ENCODE data around the gene WFIKKN2.

Gene WFIKKN2

GRCh38 chr17:50837286-50837979 is 2.0 kb downstream of the WFIKKN2 start:
- no peak for DNase-seq

GRCh38 chr17:50837980-50838954 is 2.9 kb downstream of the WFIKKN2 start:
- no peak for DNase-seq

DNA sequence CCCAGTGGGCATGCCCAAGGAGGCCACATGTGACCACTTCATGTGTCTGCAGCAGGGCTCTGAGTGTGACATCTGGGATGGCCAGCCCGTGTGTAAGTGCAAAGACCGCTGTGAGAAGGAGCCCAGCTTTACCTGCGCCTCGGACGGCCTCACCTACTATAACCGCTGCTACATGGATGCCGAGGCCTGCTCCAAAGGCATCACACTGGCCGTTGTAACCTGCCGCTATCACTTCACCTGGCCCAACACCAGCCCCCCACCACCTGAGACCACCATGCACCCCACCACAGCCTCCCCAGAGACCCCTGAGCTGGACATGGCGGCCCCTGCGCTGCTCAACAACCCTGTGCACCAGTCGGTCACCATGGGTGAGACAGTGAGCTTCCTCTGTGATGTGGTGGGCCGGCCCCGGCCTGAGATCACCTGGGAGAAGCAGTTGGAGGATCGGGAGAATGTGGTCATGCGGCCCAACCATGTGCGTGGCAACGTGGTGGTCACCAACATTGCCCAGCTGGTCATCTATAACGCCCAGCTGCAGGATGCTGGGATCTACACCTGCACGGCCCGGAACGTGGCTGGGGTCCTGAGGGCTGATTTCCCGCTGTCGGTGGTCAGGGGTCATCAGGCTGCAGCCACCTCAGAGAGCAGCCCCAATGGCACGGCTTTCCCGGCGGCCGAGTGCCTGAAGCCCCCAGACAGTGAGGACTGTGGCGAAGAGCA is 4.4 kb downstream of the WFIKKN2 start:
- DNase-seq: no peak

GRCh38 chr17:50840311-50840851 is 5.0 kb downstream of the WFIKKN2 start:
- DNase-seq: no peak

GRCh38 chr17:50841277-50841948 is 6.0 kb downstream of the WFIKKN2 start:
- DNase-seq: no peak

DNA sequence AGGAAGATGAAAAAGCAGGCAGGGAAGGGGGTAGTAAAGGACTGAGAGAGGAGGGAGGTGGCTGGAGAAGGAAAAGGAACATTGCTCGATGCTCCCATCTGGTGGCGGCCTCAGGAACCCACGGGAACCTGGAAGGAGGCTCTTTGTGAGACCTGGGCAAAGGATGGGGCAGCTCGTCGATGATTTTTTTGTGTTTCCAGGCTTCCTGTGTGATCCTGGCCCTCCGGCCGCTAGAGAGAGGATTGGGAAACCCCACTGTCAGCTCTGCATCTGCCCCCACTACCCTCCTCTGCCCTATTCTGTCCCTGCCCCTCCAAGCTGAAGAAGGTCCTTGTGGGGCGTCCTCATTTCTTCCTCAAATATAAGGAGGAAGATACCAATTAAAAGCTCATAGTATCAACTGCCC is 6.6 kb downstream of the WFIKKN2 start:
- DNase-seq: peak; percentile 46 to 53

- no peak for DNase-seq
These were observed 7.2 kb downstream of the WFIKKN2 start for GRCh38 chr17:50842506-50843149.

DNA sequence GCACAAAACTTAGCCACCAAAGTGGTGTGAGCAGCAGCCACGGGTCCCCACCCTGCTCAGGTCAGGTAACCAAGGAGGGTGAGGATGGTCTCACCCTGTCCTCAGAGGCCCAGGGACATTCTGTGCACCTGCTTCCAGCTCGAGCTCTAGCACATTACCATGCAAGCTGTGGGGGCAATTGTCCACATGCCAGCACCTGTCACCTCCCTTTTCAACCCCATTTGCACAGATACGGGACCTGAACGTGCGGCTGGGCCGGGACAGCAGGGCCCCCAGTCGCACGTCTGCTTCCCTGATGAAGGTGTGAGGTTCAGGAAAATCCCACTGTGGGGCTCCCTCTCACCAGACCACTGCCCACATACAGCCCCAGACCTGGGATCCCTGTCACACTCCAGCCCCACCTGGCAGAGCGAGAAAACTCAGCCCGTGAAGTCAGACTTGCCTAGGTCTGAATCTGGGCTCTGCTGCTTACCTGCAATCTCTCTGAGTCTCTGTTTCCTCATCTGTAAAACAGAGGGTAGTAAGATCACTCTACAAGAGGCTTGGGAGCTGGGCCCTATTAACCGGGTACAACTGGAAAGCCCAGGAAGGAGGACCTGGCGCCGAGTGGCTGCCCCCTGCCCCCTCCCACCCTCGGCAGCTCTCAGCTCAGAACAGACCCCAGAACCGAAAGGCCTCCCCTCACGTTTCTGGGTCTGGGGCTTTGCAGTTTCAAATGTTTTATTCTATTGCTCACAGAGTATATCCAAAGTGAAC is 7.9 kb downstream of the WFIKKN2 start:
- no peak for DNase-seq

GRCh38 chr17:50844117-50844700 is 8.8 kb downstream of the WFIKKN2 start:
- DNase-seq: no peak

DNA sequence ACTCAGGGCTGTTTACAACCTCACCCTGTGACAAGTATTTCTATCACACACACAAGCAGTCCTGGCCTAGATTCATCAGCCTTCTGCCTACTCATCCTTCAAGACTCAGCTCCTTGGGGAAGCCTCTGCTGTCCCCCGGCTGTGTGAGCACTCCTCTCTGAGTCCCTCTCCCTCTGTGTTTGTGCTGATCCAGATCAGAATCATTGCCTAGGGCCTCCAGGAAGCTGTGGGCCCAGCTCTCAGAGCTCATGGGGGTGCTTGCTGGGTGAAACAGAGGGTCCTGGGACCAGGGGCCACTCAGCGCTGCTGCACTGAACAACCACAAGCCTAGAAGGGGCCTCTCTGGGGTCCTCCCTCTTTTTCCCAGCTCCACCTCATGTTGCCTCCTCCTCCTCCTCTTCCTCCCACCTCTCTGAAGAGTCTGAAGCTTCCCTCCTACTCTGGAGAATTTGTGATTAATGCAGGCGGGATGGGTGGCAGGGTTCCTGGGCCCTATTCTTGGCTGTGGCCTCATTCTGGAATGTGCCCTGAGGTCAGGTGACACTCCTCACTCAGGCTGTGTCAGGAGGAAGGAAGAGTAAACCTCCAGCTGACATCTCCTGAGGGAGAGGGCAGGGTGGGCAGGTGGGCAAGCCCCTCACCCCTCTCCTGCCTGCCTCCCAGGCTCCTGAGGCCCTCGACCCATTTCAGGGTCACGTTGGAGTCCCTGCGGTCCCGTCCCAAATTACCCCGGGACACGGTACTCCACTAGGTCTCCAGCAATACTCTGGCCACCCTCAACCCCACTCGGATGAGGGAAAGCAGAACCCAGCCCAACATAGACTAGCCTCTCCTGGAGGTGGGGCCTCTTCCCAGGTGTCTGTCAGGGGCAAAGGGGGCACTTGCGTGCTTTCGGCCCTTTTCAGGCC is 10.1 kb downstream of the WFIKKN2 start:
- no peak for DNase-seq

GRCh38 chr17:50847566-50847965 is 12.2 kb downstream of the WFIKKN2 start:
- no peak for DNase-seq

- DNase-seq: no peak
These were observed 12.7 kb downstream of the WFIKKN2 start for GRCh38 chr17:50848039-50848438.

DNA sequence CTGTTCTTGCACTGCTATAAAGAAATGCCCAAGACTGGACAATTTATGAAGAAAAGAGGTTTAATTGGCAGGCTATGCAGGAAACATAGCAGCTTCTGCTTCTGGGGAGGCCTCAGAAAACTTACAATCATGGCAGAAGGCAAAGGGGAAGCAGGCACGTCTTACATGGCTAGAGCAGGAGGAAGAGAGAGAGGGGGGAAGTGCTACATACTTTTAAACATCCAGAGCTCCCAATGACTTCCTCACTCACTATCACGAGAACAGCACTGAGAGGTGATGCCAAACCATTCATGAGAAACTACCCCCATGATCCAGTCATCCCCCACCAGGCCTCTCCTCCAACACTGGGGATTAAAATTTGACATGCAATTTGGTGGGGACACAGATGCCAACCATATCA is 13.3 kb downstream of the WFIKKN2 start:
- DNase-seq: no peak

GRCh38 chr17:50850640-50851039 is 15.3 kb downstream of the WFIKKN2 start:
- no peak for DNase-seq

GRCh38 chr17:50853015-50853615 is 17.7 kb downstream of the WFIKKN2 start:
- DNase-seq: no peak

- DNase-seq: no peak
These were observed 18.4 kb downstream of the WFIKKN2 start for GRCh38 chr17:50853781-50854180.

DNA sequence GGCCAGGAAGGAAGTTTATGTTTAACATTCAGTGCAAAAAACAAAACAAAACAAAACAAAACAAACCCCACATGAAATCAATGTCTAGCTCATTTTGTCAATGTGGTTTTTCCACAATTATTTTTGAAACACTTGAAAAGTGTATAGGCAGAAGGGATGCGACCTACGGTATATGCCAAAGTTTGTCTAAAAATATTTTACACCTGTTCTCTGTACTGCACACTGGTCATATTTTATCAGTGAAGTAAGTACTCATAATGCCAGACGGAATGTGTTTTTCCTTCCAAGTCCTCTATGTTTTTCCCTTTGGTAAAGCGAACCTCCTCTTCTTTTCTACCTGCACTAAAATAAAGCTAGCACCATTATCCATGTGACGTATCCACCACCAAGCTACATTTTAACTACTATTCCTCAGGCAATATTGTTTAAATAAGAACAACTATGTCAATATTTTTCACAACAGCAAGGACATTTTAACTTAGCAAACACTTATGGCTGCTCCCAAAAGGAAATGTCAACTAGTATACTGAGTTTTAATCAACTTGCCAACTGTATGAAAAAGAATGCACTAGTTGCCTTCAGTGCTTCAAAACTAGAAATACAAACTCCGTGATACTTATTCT is 20.4 kb downstream of the WFIKKN2 start:
- no peak for DNase-seq

DNA sequence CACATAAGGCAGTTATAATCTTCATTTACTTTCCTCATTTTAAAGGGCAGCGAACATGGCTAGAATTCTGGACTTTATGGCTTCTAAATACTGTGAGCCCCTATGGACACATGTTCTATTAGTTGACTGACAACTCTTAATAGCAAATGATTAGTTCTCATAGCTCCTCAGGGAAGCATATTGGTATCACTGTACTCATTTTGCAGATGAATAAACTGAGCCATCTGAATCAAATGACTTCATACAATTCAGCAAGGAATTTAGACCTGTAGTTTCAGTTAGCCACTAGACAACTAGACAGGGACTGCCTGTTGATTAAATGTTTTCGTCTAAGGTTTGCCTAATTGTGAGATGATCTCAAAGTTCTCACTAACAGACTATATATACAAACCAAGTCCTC is 21.0 kb downstream of the WFIKKN2 start:
- DNase-seq: no peak

Data from stimulated activated CD4-positive, alpha-beta T cell treated with anti-CD3 and anti-CD28 coated beads, Interleukin-2, amount 100 ng/mL, for 48 hours (primary cell).